HCT116 (cell line): Measurements from ENCODE around the gene SLC43A3. TPM values are rescaled to one million over a fixed set of nuclear protein-coding genes. Genes with fewer than 3 reads are reported as not detected.

Source experiments
- ATAC-seq: fragments of 200-7000 bp; cut with Tn5 transposase; 2 replicates; pipeline ENCODE4 v1.9.1; 2020; ENCODE audit warnings: mild to moderate bottlenecking, moderate library complexity
- BruUV-seq: library from RNA; stranded (reverse); fragments of 400-500 nt; replicated peaks from 2 replicates; lab custom pipeline; 2021; lab: Mats Ljungman, UMichigan
- CTCF ChIA-PET: fragments of 300-600 bp; sonication (Branson Sonifier 250); formaldehyde crosslinking; loops from one replicate; lab custom pipeline; 2021; ENCODE audit warnings: antibody characterized with exemption; lab: Charles Lee
- POLR2A ChIA-PET: fragments of 300-600, 350-600 bp; sonication (Branson Sonifier 250); formaldehyde crosslinking; loops from one replicate; lab custom pipeline; 2021; ENCODE audit warnings: antibody characterized with exemption; lab: Charles Lee
- RAD21 ChIA-PET, 2 experiments: fragments of 300-600 bp; sonication (Branson Sonifier 250); formaldehyde crosslinking; loops; one replicate each; lab custom pipeline; 2023; ENCODE audit warnings: low total read pairs in 2 of 2; ENCODE audit not compliant: uncharacterized antibody in 2 of 2, unreplicated experiment in 2 of 2, low non-redundant PET in 1 of 2; lab: Charles Lee
- DNase-seq: peaks from one replicate; pipeline ENCODE4 v3.0.0-alpha.2; 2010; ENCODE audit warnings: low read depth, low spot score
- H2AFZ ChIP-seq: fragments of 200-600 bp; shearing (Covaris generic), sonication (generic); 2 replicates; pipeline ENCODE4 v1.6.1; 2017; ENCODE audit warnings: low read depth, mixed run types, mixed read lengths, antibody characterized with exemption, low read length; ENCODE audit not compliant: poor library complexity, severe bottlenecking
- H3K27ac ChIP-seq: 2 replicates; pipeline ENCODE4 v1.5.1; 2012; ENCODE audit warnings: low read depth, low read length
- H3K27me3 ChIP-seq: fragments of 200-600 bp; sonication (generic); 2 replicates; pipeline ENCODE4 v1.6.1; 2016; ENCODE audit warnings: mixed run types, low read length, mixed read lengths; ENCODE audit not compliant: insufficient read depth
- H3K36me3 ChIP-seq, 2 experiments: fragments of 200-500 bp in 1 of 2; fragments of 200-600 bp in 1 of 2; sonication (Bioruptor generic) in 1 of 2; sonication (generic) in 1 of 2; 2 replicates each; pipeline versions ENCODE4 v1.5.1 to v1.6.1; 2014 to 2016; ENCODE audit warnings: low read length in 2 of 2, inconsistent platforms in 1 of 2, mixed read lengths in 1 of 2, mixed run types in 1 of 2; ENCODE audit not compliant: insufficient read depth in 2 of 2, control insufficient read depth in 1 of 2
- H3K4me1 ChIP-seq, 2 experiments: fragments of 200-600 bp in 1 of 2; sonication (generic) in 1 of 2; 2 replicates each; pipeline versions ENCODE4 v1.5.1 to v1.6.1; 2012 to 2017; ENCODE audit warnings: low read length in 2 of 2, inconsistent platforms in 1 of 2, mild to moderate bottlenecking in 1 of 2, mixed read lengths in 1 of 2, mixed run types in 1 of 2, moderate library complexity in 1 of 2; ENCODE audit not compliant: insufficient read depth in 2 of 2, control insufficient read depth in 1 of 2
- H3K4me2 ChIP-seq: fragments of 200-600 bp; sonication (generic); 2 replicates; pipeline ENCODE4 v1.6.1; 2017; ENCODE audit warnings: mixed run types, low read length, mixed read lengths
- H3K4me3 ChIP-seq, 2 experiments: fragments of 200-600 bp in 1 of 2; sonication (generic) in 1 of 2; replicated peaks in 1 of 2; 2 replicates each; pipeline ENCODE4 v1.5.1; 2011 to 2016; ENCODE audit warnings: low read length in 2 of 2, control low read depth in 1 of 2, low read depth in 1 of 2, mild to moderate bottlenecking in 1 of 2, mixed read lengths in 1 of 2, mixed run types in 1 of 2
- H3K79me2 ChIP-seq: fragments of 200-600 bp; sonication (generic); 2 replicates; pipeline ENCODE4 v1.6.1; 2017; ENCODE audit warnings: mild to moderate bottlenecking, mixed run types, low read length, moderate library complexity, mixed read lengths; ENCODE audit not compliant: insufficient read depth
- H3K9ac ChIP-seq: fragments of 200-600 bp; sonication (generic); 2 replicates; pipeline ENCODE4 v1.6.1; 2016; ENCODE audit warnings: low read length, mixed read lengths
- H3K9me2 ChIP-seq: fragments of 200-600 bp; sonication (generic), shearing (Covaris generic); 2 replicates; pipeline ENCODE4 v1.6.1; 2017; ENCODE audit warnings: mixed run types, mild to moderate bottlenecking, moderate library complexity; ENCODE audit not compliant: insufficient read depth
- H3K9me3 ChIP-seq, 2 experiments: fragments of 200-500 bp in 1 of 2; fragments of 200-600 bp in 1 of 2; sonication (Bioruptor generic) in 1 of 2; sonication (generic) in 1 of 2; 2 replicates each; pipeline ENCODE4 v1.6.1; 2014 to 2017; ENCODE audit warnings: low read length in 2 of 2, mixed read lengths in 2 of 2, inconsistent platforms in 1 of 2, low read depth in 1 of 2, mild to moderate bottlenecking in 1 of 2, mixed run types in 1 of 2, moderate library complexity in 1 of 2; ENCODE audit not compliant: control insufficient read depth in 1 of 2, insufficient read depth in 1 of 2
- H4K20me1 ChIP-seq: fragments of 200-600 bp; sonication (generic), shearing (Covaris generic); 2 replicates; pipeline ENCODE4 v1.6.1; 2017; ENCODE audit warnings: mixed run types, mild to moderate bottlenecking, moderate library complexity; ENCODE audit not compliant: insufficient read depth
- CEBPB ChIP-seq: IDR thresholded peaks from 2 replicates; pipeline ENCODE4 v1.6.1; 2012; ENCODE audit warnings: low read depth
- EZH2 ChIP-seq: fragments of 200-600 bp; sonication (generic); IDR thresholded peaks from 2 replicates; pipeline ENCODE4 v1.6.1; 2017; ENCODE audit warnings: antibody characterized with exemption, mixed run types
- EZH2phosphoT487 ChIP-seq: fragments of 200-600 bp; IDR thresholded peaks from 2 replicates; pipeline ENCODE4 v1.6.1; 2018; ENCODE audit warnings: antibody characterized with exemption, borderline replicate concordance
- FOSL1 ChIP-seq: IDR thresholded peaks from 2 replicates; pipeline ENCODE4 v1.6.1; 2012; ENCODE audit warnings: low read depth
- POLR2A ChIP-seq: IDR thresholded peaks from 2 replicates; pipeline ENCODE4 v1.7.0; 2011; ENCODE audit warnings: borderline replicate concordance; ENCODE audit not compliant: insufficient read depth, insufficient read length; ENCODE audit errors: extremely low read depth
- SIN3A ChIP-seq: IDR thresholded peaks from 2 replicates; pipeline ENCODE4 v1.6.1; 2012; ENCODE audit warnings: low read depth
- SP1 ChIP-seq: IDR thresholded peaks from 2 replicates; pipeline ENCODE4 v1.6.1; 2012; ENCODE audit warnings: low read depth
- SRF ChIP-seq: IDR thresholded peaks from 2 replicates; pipeline ENCODE4 v1.6.1; 2012; ENCODE audit warnings: low read depth
- intact Hi-C: fragments of 100-400 bp; cut with micrococcal nuclease; formaldehyde crosslinking; loops from 2 replicates; pipeline ENCODE4 v1.10.0; 2022
- total RNA-seq: library from RNA; stranded (reverse); gene quantifications from one replicate; pipeline ENCODE4 v1.2.1, GENCODE V29; 2021; ENCODE audit not compliant: unreplicated experiment
- TF ChIP-seq, protein P1 (sequence below): IDR thresholded peaks from 2 replicates; pipeline ENCODE4 v1.6.1; 2012; ENCODE audit warnings: low read depth
- TF ChIP-seq, protein P2 (sequence below), 3 experiments: fragments of 200-600 bp in 1 of 3; sonication (generic) in 1 of 3; IDR thresholded peaks in 2 of 3; conservative IDR thresholded peaks in 1 of 3; 2 replicates each; pipeline ENCODE4 v1.5.1; 2012 to 2017; ENCODE audit warnings: low read depth in 2 of 3, low read length in 2 of 3, antibody characterized with exemption in 1 of 3, borderline replicate concordance in 1 of 3, control low read depth in 1 of 3, mild to moderate bottlenecking in 1 of 3, mixed read lengths in 1 of 3, mixed run types in 1 of 3, moderate library complexity in 1 of 3; ENCODE audit not compliant: insufficient read depth in 1 of 3
- TF ChIP-seq, protein P3 (sequence below): IDR thresholded peaks from 2 replicates; pipeline ENCODE4 v1.6.1; 2012

Gene SLC43A3
- total RNA-seq, 1 experiment from 2014 or later: 36.9 TPM

DNA sequence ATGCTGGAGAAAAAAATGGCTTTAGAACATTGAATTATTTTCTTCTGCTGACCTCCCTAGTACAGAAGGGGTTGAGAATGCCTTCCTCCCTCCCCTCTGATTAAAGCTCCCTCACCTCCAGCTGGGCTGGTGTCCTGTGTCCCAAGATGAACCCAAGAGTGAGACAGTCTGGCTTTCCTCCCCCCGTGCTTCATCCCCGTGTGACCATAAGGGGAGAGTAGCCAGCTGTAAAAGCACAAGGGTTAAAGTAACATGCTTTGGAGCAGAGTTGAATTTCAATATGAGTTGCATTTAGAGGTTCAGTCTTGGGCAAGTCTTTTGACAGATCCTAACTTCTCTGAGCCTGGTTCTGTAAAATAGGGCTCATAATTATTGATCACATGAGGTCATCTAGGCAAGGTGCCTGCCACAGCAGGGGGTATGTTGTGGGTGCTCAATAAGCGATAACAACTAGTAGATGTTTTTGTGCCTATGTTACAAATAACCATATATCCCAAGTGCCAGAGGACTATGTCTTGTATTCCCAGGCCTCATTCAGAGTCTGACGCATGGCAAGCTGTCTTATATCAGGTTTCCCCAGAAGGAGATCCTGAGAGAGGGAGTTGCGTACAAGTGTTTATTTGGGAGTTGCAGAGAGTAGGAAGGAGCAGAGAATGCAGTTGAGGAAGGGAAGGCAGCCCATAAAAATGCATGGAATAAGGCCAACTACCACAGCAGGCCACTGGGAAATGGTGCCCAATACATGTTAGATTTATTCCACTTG is 40.6 kb downstream of the SLC43A3 start (continued):
- TF ChIP-seq, protein P1, sequence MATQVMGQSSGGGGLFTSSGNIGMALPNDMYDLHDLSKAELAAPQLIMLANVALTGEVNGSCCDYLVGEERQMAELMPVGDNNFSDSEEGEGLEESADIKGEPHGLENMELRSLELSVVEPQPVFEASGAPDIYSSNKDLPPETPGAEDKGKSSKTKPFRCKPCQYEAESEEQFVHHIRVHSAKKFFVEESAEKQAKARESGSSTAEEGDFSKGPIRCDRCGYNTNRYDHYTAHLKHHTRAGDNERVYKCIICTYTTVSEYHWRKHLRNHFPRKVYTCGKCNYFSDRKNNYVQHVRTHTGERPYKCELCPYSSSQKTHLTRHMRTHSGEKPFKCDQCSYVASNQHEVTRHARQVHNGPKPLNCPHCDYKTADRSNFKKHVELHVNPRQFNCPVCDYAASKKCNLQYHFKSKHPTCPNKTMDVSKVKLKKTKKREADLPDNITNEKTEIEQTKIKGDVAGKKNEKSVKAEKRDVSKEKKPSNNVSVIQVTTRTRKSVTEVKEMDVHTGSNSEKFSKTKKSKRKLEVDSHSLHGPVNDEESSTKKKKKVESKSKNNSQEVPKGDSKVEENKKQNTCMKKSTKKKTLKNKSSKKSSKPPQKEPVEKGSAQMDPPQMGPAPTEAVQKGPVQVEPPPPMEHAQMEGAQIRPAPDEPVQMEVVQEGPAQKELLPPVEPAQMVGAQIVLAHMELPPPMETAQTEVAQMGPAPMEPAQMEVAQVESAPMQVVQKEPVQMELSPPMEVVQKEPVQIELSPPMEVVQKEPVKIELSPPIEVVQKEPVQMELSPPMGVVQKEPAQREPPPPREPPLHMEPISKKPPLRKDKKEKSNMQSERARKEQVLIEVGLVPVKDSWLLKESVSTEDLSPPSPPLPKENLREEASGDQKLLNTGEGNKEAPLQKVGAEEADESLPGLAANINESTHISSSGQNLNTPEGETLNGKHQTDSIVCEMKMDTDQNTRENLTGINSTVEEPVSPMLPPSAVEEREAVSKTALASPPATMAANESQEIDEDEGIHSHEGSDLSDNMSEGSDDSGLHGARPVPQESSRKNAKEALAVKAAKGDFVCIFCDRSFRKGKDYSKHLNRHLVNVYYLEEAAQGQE: no peak
- no peak for TF ChIP-seq EZH2phosphoT487
- no peak for TF ChIP-seq SRF
- TF ChIP-seq SP1: no peak

DNA sequence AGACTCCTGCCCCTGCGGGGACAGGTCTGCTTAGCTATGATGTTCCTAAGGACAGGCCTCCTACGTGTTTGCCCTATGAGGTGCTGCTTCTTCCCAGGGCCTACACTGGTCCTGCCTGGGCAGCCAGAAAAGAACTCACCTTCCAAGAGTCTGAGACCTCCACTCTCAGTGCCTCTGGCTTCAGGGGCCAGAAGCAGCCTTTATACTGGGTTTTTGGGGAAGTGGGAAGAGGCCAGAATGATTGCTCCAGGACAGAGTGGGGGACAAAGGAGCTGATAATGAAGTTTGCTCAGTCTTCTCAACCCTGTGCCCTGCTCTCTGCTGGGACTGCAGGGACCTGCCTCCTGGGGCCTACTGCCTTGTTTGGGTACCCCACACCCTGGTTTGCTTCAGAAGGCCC is 45.9 kb downstream of the SLC43A3 start, which contains the start of gene PRG3:
Gene PRG3, minus strand, starts transcription at position 176 of the 400 bp plus-strand sequence. CDS start 442 bp downstream, outside the sequence.
- H3K27me3 ChIP-seq: peaks cover 27% of the 10 kb centered on the region

More for the DNA sequence above, 45.9 kb downstream of the SLC43A3 start, which contains the start of gene PRG3:
- POLR2A ChIA-PET: interaction anchor here (0.6 kb wide), 1 partner anchor 57 kb away, joined by 3 read pairs; no protein-coding TSS in a partner anchor
- no peaks in the 10 kb centered on the region for H3K36me3 ChIP-seq
- RAD21 ChIA-PET: no interaction called here
- ATAC-seq (no peak), DNase-seq (no peak)
- no peaks in the 10 kb centered on the region for H3K4me1 ChIP-seq
- H3K4me2 ChIP-seq: no peak within 1 kb of the TSS
- intact Hi-C loops: no loop called here
- H3K79me2 ChIP-seq: no peaks in the 10 kb centered on the region
- no peak within 1 kb of the TSS for H3K27ac ChIP-seq
- H3K9me2 ChIP-seq: no peaks in the 10 kb centered on the region
- H4K20me1 ChIP-seq: no peaks in the 10 kb centered on the region
- CTCF ChIA-PET: no interaction called here
- no peak within 1 kb of the TSS for H2AFZ ChIP-seq
- no TSS peak for BruUV-seq
- no peak within 1 kb of the TSS for H3K9ac ChIP-seq
- TF ChIP-seq, protein P2, sequence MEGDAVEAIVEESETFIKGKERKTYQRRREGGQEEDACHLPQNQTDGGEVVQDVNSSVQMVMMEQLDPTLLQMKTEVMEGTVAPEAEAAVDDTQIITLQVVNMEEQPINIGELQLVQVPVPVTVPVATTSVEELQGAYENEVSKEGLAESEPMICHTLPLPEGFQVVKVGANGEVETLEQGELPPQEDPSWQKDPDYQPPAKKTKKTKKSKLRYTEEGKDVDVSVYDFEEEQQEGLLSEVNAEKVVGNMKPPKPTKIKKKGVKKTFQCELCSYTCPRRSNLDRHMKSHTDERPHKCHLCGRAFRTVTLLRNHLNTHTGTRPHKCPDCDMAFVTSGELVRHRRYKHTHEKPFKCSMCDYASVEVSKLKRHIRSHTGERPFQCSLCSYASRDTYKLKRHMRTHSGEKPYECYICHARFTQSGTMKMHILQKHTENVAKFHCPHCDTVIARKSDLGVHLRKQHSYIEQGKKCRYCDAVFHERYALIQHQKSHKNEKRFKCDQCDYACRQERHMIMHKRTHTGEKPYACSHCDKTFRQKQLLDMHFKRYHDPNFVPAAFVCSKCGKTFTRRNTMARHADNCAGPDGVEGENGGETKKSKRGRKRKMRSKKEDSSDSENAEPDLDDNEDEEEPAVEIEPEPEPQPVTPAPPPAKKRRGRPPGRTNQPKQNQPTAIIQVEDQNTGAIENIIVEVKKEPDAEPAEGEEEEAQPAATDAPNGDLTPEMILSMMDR (IDR thresholded peaks at IDR 0.05 in 2 of 3, conservative IDR thresholded peaks at IDR 0.05 in 1 of 3; ENCODE audit: borderline replicate concordance in 1 of 3, insufficient read depth in 1 of 3, low read depth in 2 of 3, low read length in 2 of 3): no peak
- TF ChIP-seq EZH2 (no peak), POLR2A (no peak), CEBPB (no peak), FOSL1 (no peak), SIN3A (no peak)
- TF ChIP-seq, protein P3, sequence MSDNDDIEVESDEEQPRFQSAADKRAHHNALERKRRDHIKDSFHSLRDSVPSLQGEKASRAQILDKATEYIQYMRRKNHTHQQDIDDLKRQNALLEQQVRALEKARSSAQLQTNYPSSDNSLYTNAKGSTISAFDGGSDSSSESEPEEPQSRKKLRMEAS: no peak
- H3K9me3 ChIP-seq: no peaks in the 10 kb centered on the region
- no peak within 1 kb of the TSS for H3K4me3 ChIP-seq
